Measurements from ENCODE around the gene SAFB2.

DNA sequence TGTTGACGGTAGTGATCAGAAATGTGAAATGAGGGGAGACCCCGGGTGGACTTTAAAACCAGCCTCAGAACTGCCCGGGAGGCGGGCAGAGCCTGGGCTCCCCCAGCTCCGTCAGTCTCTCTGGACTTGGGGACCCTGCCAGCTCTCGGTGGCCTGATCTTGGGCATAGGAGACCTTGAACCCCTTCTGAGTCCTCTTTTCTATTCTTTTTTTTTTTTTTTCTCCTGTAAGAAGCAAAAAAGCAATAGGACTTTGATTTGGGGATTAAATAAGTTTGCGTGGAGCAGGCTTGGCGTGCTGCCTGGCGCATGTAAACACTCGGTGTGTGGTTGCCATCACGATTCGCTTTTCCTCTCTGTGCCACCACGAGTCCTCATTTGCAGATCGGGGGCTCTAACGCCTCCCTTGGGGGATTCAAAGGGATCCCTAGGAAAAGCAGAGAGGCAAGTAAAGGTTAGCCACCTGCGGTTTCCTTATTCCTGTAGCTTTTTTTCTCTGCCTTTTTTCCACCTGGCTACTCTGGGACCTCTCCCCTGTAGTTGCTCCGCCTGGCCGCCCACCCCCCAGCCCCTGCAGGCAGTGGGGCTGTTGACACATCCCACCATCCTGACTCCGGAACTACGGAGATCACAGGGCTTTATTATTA lies 1.6 kb upstream of the SAFB2 start:
- TF ChIP-seq, protein P1, sequence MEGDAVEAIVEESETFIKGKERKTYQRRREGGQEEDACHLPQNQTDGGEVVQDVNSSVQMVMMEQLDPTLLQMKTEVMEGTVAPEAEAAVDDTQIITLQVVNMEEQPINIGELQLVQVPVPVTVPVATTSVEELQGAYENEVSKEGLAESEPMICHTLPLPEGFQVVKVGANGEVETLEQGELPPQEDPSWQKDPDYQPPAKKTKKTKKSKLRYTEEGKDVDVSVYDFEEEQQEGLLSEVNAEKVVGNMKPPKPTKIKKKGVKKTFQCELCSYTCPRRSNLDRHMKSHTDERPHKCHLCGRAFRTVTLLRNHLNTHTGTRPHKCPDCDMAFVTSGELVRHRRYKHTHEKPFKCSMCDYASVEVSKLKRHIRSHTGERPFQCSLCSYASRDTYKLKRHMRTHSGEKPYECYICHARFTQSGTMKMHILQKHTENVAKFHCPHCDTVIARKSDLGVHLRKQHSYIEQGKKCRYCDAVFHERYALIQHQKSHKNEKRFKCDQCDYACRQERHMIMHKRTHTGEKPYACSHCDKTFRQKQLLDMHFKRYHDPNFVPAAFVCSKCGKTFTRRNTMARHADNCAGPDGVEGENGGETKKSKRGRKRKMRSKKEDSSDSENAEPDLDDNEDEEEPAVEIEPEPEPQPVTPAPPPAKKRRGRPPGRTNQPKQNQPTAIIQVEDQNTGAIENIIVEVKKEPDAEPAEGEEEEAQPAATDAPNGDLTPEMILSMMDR (IDR thresholded peaks at IDR 0.05 in 2 of 3, conservative IDR thresholded peaks at IDR 0.05 in 1 of 3; ENCODE audit: borderline replicate concordance in 1 of 3, insufficient read depth in 1 of 3, low read depth in 2 of 3, low read length in 2 of 3) = no peak
- TF ChIP-seq CEBPB (IDR thresholded peaks at IDR 0.05; ENCODE audit: low read depth) (no peak), POLR2A (IDR thresholded peaks at IDR 0.05; ENCODE audit: borderline replicate concordance, extremely low read depth, insufficient read depth, insufficient read length) (no peak), POLR2AphosphoS5 (IDR thresholded peaks at IDR 0.05; ENCODE audit: low read depth, low read length) (no peak), RAD21 (IDR thresholded peaks at IDR 0.05; ENCODE audit: low read depth) (no peak), FOSL1 (IDR thresholded peaks at IDR 0.05; ENCODE audit: low read depth) (no peak), ZNF274 (IDR thresholded peaks at IDR 0.05; ENCODE audit: low read depth, low read length) (no peak), EGR1 (IDR thresholded peaks at IDR 0.05; ENCODE audit: low read depth) (no peak)
